GM19395 (cell line): Measurements from ENCODE around the gene UNC13A.
"Not testable (repeated sequence)": the region's sequence is repeated elsewhere in the genome, so short reads cannot be mapped to it uniquely, and the experiment has no call there.

Experiments
- ATAC-seq: cut with Tn5 transposase; IDR thresholded peaks from one replicate; pipeline ENCODE4 v1.9.1; 2021; ENCODE audit warnings: mild to moderate bottlenecking, moderate library complexity; ENCODE audit not compliant: unreplicated experiment

Gene UNC13A

DNA sequence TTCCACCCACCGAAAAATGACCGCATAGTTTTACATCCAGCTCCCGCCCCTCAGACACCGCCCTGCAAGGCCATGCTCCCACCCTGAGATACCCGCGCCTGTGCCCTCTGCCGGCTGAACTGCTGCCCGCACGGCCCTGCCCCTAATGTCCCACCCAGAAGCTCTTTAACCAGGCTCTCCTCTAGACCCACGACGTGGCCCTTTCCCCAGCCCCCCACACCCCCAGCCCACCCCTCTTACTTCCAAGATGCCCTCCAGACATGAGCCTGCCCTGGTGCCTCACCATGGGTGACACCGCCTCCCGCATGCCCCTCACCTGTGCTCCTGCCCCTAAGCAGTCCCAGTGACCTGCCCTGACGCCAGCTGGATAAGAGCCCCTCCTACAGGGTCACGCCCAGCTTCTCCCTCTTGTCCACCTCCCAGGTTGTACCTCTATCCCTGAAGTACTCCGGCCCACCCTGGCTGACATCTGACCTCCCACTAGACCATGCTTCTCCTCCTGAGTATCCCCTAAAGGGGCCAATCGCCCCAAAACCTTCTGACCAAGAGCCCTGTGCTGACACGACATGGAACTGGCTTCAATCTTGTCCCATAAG, 81.5 kb downstream of the UNC13A start:
- no peak for ATAC-seq

DNA sequence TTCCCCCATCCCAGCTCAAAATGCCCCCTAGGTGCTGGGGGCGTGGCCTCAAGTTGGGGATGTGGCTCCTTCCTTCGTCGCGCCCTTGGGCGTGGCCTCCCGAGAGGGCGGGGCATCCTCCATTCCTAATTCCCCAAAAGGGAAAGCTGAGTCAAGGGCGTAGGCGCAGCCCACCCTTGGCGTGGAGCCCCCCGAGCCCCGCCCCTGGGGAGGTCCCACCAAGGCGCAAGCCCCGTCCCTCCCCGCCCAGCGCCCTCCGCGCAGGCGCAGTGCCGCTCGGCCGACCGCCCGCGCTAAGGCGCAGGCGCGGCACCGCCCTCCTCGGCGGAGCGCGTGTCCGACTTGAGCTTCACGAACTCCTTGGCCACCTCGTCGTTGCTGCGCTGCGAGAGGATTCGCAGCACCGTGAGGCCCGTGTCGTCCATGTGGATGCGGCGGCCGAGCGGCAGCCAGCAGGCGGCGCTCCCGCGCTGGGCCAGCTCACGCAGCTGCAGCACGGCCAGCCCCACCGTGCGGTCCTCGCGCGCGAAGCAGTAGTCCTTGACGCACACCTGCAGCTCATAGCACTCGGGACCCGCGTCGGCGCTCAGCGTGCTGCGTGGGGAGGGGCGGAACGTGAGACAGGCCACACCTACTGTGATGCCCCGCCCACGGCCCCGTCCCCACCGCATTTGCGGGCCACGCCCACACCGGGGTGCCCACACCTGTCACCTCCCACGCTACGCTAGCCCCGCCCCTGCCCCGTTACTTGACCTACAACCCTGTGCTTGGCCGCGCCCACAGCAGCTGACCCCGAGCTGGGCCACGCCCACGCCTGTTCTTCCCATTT, 82.2 kb downstream of the UNC13A start:
- ATAC-seq = peak; percentile 68

DNA sequence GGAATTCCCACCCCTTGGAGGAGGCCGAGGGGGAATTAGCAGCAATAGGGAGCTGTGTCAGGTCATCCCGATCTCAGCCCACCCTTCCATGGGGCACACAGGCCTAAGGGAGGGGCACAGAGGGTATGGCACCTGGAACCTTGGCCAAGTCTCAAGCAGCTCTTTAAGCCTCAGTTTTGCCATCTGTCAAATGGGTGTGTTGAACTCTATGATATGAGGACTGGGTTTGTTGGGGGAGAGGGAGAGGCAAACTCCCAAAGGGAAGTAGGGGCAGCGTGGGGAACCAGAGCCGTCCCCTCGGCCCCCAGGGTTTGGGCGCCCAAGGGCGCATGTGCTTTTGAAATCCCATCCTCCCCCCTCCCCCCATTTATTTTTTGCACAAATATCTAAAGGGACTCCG, 83.0 kb downstream of the UNC13A start:
- no peak for ATAC-seq

DNA sequence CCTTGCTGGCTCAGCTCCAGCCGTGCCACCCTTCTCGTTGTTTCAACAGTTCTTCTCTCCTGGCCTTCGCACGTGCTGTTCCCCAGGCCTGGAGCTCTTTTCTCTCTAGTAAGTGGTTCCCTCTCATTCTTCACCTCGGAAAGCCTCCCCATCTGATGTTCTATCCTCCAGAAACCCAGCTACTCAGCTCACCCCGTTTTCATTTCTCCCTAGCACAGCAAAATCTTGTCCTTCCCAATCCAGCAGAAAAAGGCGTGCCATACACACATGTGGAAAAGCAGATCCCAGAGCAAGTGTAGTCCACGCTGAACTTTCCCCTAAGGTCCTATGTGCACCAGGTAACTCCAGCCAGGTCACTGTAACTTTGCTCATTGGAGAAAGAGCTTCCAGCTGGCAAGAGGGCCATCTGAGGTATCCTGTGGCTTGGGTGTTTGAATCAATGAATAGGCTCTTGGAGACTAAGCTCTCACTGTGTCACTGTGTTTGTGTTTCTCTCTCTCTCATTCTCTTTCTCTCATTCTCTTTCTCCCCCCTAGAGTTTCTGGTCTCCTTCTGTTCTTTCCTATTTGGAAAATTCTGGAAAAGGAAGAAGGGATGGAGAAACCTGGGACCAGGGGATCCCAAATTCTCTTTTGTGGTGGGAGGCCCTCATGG, 83.7 kb downstream of the UNC13A start:
- no peak for ATAC-seq

DNA sequence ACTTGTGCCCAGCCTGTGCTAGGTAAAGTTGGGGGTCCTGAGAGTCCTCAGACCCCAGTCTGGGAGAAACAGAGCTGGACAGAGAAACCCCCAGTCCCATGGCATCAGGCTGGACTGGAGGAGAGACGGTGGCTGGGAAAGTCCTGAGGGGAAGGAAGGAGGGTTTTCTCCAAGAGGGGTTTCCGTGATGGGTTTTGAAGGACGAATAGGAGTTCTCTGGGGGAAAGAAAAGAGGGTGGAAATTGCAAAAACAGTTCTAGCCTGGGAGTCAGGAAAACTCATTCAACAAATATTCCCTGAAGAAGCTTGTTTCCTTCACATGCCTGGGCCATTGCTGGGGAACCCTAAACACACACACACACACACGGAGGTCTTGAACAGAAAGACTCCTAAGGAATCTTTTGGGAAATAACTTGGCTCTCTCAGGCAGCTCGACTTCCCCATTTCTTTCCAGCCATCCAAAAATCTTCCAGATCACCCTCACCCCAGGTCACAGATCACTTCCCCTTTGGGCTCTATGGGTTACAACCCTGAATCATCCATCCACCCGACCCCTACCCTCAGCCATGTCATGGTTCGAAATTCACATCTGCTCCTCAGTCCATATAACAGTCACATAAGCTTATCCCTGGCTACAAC, 85.2 kb downstream of the UNC13A start:
- no peak for ATAC-seq

DNA sequence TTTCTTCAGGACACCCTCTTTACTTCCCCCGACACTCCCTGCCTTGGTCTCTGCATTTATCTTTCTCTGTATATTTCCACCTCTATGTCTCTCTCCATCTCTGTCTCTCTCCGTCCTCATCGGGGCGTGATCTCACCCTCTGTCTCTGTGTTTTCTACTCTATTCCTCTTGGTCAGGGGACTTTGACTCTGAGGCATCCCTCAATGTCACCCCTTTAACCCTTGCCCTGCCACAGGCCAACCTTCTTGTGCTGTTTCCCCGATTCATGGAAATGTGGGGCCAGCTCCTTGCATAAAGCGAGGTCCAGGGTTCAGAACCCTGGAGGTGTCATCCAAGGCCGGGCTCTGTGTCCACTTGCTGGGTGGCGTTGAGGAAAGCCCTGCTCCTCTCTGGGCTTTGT, 85.9 kb downstream of the UNC13A start:
- ATAC-seq = no peak

DNA sequence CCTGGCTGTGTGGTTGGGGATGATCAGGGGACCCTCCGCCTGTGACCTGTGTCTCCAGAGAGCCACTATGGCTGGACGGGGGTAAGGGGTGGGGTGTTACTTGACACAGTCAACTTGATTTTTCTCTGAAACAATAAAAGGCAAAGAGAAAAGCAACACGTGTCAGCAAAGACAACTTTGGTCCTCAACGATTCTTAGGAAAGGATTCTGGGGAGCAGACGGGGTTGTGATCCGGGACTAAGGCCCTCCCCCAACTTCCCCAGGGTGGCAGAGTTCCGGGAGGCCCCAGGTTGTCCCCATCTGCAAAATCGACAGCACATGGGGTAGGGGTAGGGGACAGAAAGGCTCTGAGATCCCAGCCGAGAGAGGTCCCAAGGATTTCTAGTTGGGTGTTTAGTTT, 86.5 kb downstream of the UNC13A start:
- no peak for ATAC-seq

DNA sequence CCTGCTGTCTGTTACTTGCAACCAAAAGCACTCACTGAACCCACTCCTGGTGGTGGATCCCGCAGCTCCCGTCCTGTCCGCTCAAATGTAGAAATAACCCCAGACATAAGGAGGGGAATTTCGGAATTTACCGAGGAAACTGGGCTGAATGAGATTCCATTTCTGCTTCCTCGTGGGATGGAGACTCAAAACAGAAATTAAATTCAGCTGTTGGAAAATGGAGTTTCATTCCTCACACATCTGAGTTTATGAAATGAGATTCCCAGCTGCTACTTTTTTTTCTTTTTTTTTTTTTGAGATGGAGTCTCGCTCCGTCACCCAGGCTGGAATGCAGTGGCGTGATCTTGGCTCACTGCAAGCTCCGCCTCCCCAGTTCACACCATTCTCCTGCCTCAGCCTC, 88.4 kb downstream of the UNC13A start:
- ATAC-seq = no peak

DNA sequence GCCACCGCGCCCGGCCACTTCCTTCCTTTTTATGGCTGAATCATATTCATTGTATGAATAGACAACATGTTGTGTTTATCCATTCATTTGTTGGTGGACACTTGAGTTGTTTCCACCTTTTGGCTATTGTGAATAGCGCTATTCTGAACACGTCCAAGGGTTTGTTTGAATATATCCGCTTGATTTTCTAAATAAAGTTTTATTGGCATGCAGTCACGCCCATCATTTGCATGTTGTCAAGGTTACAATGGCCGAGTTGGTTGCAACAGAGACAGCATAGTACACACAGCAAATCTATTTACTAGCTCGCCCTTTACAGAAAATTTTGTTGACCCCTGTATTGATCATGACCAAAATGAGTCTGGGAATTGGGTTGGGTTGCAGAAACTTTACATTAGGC, 89.2 kb downstream of the UNC13A start:
- no peak for ATAC-seq

DNA sequence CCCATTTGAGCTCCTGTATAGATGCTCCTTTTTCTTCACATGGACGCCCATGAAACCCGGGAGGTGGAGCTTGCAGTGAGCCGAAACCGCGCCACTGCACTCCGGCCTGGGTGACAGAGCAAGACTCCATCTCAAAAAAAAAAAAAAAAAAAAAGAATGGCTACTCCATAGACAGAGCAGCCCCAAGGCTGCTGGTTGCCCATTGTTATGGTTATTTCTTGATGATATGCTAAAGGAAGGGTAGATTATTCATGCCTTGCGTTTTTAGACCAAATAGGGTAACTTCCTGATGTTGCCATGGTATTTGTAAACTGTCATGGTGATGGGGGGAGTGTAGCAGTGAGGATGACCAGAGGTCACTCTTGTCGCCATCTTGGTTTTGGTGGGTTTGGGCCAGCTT, 90.1 kb downstream of the UNC13A start:
- ATAC-seq = not testable (repeated sequence)

DNA sequence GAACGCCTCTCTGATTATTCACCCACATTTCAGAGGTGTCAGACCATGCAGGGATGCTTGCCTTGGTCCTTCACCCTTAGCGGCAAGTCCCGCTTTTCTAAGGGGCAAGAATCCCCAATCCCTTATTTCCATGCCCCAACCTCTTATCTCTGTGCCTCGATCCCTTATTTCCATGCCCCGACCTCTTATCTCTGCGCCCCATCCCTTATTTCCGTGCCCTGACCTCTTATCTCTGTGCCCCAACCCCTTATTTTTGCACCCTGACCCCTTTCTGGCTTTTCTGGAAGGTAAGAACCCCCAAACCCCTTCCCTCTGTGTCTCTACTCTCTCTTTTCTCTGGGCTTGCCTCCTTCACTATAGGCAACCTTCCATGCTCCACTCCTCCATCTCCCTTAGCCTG, 93.9 kb downstream of the UNC13A start:
- not testable (repeated sequence) for ATAC-seq

DNA sequence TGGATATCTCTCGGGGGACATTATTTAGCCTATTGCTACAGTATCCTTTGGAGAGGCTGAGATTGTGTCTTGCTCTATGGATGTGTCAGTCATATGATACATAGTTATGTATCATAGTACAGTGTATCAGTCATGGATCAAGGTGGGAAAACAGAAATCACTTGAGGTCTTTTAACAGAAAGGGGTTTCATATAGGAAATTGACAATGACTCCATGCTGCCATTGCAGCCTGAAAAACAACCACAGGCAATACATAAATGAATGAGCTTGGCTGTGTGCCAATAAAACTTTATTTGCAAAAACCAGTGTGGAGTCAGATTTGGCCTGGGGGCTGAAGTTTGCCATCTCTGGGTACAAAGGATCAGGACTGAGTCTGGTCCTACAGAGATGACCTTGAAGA, 97.3 kb downstream of the UNC13A start:
- no peak for ATAC-seq

DNA sequence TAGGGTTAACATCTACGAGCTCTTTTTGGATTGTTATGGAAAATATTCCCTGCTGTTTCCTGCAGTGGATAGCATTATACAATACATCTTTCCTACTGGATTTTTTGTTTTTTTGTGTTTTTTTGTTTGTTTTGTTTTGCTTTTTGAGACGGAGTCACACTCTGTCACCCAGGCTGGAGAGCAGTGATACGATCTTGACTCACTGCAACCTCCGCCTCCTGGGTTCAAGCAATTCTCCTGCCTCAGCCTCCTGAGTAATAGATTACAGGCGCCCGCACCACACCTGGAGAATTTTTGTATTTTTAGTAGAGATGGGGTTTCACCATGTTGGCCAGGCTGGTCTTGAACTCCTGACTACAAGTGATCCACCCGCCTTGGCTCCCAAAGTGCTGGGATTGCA, 102.8 kb downstream of the UNC13A start:
- ATAC-seq = not testable (repeated sequence)

DNA sequence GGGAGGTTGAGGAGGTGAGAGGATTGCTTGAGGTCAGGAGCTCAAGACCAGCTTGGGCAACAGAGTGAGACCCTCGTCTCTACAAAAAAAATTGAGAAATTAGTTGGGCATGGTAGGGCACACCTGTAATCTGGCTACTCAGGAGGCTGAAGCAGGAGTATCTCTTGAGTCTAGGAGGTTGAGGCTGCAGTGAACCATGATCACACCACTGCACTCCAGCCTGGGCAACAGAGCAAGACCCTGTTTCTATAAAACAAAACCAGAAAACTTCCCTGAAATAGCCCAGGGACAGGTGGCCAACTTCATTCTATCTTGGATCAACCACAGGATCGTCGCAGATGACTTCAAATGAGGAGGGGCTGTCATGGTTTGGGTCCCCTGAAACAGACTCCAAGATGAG, 104.0 kb downstream of the UNC13A start:
- no peak for ATAC-seq

DNA sequence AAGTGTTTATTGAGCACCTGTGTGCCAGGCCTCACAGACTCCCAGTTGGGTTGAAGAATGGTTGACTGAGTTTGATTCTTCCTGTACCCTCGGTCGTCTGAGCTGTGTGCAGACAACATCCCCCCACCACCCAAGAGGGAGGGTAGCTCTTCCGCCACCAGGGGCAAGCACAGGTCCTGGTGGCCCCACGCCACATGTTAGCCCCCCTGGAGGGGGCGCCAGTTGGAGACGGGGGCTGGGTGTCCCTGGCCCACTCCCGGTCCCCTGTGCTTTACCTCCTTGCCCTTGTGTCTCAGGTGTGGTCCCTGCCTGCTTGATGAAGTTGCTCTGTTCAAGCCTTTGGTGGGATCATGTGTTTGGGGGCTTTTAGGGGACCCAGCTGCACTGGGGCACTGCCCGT, 105.5 kb downstream of the UNC13A start:
- ATAC-seq = no peak

DNA sequence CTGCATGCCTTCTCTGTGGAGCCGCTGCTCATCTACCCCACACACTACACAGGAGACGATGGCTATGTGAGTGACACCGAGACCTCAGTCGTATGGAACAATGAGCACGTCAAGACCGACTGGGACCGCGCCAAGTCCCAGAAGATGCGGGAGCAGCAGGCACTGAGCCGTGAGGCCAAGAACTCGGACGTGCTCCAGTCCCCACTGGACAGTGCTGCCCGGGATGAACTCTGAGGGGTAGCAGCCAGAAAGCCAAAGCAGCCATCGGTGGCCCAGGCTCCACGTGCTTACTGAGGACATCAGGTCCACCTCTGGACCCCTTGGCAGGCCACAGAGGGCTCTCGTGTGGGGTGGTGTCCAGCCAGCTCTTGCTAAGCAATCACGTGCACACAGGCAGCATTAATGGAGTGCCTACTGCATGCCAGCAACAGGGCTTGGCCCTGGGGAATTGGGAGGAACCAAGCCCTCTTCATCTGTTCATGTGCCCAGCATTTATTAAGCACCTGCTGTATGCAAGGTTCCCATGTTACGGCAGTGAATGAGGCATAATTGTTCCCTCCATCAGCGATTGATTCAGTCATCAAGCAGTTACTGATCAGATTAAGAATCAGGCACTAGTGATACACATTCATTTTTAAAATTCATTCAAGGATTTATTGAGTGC, 106.8 kb downstream of the UNC13A start:
- ATAC-seq = no peak

DNA sequence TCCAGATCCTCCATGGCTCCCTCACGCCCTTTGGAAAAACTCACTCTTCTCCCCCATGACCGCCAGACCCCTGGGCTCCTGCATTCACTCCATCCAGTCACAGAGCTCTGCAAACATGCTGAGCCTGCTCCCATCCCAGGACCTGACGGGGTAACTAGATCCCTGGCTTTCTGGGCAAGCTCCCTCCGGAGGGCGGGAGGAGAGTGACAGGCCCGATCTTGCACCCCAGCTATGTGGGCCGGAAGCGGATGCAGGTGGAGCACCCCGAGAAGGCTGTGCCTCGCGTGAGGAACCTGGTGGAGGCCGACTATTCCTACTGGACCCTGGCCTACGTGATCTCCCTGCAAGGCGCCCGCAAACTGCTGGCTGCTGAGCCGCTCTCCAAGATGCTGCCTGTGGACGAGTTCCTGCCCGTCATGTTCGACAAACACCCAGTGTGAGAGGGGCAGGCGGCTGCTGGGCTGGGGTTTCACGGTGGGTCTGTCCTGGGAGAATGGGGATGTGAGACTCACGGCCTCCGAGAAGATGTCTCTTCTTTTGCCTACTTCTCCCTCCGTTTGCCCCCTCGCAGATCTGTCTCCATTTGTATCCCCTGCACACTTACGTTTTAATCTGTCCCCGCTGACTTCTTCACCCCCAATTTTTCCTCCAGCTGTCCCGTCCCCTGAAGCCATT, 107.5 kb downstream of the UNC13A start:
- ATAC-seq = no peak

DNA sequence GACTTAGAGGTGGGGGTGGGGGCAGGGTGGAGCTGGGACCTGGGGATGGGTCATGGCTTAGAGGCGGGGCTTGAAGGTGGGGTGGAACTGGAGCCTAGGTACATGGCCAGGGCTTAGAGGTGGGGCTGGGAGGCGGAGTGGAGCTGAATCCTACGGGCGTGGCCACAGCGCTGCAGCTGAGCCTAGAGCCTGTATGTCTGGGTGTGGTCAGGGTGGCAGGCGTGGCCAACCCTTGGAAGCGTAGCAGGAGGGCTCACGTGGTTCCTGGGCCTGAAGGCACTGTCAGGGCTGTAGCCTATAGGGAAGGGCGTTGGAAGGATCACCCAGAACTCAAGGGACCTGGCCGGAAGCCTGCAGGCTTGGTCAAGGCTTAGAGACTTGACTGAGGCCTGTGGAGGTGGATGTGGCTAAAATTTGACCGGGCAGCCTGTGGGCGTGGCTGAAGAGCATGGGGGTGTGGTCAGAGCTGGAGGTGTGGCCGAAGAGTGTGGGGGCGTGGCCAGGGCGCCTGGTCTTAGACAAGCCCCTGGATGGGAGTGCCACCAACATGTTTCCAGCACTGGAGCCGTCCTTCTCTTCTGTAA, 108.4 kb downstream of the UNC13A start:
- ATAC-seq = no peak

DNA sequence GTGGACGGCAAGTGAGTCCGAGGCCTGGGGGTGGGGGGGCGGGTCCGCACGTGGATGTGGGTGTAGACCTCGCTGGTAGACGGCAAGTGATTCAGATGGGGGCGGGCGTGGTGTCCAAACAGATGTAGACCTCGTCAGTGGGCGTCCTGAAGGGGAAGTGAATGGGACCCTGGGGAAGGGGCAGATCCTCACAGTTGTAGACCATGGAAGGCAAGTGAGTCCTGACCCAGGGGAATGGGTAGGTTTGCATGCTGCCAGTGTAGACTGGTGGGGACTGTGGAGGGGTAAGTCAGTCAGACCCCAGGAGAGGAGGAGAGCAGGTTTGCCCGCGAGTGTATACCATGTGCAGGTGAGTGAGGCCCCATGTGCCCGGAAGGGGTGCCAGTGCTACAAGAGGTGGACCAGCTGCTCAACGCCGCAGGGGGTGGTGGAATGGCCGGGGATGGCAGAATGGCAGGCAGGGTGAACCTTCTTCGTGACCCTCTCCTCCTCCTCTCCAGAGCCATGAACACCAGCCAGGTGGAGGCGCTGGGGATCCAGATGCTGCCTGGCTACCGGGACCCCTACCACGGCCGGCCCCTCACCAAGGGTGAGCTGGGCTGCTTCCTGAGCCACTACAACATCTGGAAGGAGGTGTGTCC, 110.6 kb downstream of the UNC13A start:
- no peak for ATAC-seq
